Mammary epithelial cell (primary cell): ENCODE measurements around the gene INPP5E.

Experiments used
- CTCF ChIP-seq, 2 donors: IDR thresholded peaks in 1 of 2; conservative IDR thresholded peaks in 1 of 2; 2 replicates each; pipeline ENCODE4 v1.5.1; 2011 to 2012; ENCODE audit warnings: inconsistent platforms in 2 of 2, low read length in 2 of 2, mild to moderate bottlenecking in 2 of 2, control low read depth in 1 of 2, low read depth in 1 of 2; ENCODE audit not compliant: insufficient read depth in 1 of 2; ENCODE audit errors: extremely low read depth in 1 of 2
- EZH2 ChIP-seq: IDR thresholded peaks from 2 replicates; pipeline ENCODE4 v1.6.1; 2012; ENCODE audit warnings: low read length, inconsistent platforms, borderline replicate concordance

GRCh38 chr9:136395020-136395340 lies 44.7 kb downstream of the INPP5E start:
- TF ChIP-seq CTCF (conservative IDR thresholded peaks at IDR 0.05 in 1 of 2, IDR thresholded peaks at IDR 0.05 in 1 of 2; ENCODE audit: extremely low read depth in 1 of 2, insufficient read depth in 1 of 2, low read depth in 1 of 2, low read length in 2 of 2) (no peak), EZH2 (no peak)
